Stimulated activated naive CD8-positive, alpha-beta T cell treated with anti-CD3 and anti-CD28 coated beads, Interleukin-15, Interleukin-2, amounts not matched to agents 100 ng/mL and 50 ng/mL, for 24 hours (primary cell): ENCODE data around the gene AKAP6.
"Not testable (repeated sequence)": the region's sequence is repeated elsewhere in the genome, so short reads cannot be mapped to it uniquely, and the experiment has no call there.

ENCODE experiments used
- H3K27ac Mint-ChIP-seq: one replicate; pipeline ENCODE4 v1.8.0; 2021; ENCODE audit warnings: mild to moderate bottlenecking, mixed read lengths
- H3K27me3 Mint-ChIP-seq: one replicate; pipeline ENCODE4 v1.8.0; 2021; ENCODE audit warnings: mixed read lengths
- H3K36me3 Mint-ChIP-seq: one replicate; pipeline ENCODE4 v1.8.0; 2021; ENCODE audit warnings: low read depth, mixed read lengths
- H3K4me1 Mint-ChIP-seq: one replicate; pipeline ENCODE4 v1.8.0; 2021; ENCODE audit warnings: low read depth, mixed read lengths
- H3K4me3 Mint-ChIP-seq: one replicate; pipeline ENCODE4 v1.8.0; 2021; ENCODE audit warnings: mild to moderate bottlenecking, mixed read lengths
- H3K9me3 Mint-ChIP-seq: one replicate; pipeline ENCODE4 v1.8.0; 2021; ENCODE audit warnings: mixed read lengths

AKAP6 gene

DNA sequence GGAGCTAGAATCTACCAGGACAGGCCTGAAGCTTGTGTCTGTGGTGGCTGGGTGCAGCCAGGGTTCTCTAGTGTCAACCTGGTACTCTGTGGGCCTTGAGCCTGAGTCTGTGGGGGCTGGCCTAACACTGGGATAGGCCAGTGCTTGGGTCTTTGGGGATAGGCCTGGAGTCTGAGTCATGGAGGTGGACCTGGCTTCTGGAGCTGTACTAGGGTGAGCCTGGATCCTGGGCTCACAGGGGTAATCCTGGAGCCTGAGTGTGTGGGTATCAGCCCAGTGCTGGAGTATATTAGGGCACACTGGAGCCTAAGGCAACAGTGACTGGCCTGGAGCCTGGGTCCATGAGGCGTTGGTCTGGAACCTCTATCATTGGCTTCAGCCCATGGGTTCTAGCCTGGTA is 427.1 kb downstream of the AKAP6 start:
- Mint-ChIP-seq H3K36me3 (peaks cover 7% of the 10 kb centered on the region), H3K9me3 (peaks cover 23% of the 10 kb centered on the region), H3K4me1 (no peaks in the 10 kb centered on the region), H3K4me3 (no peak overlapping the region), H3K27me3 (no peaks in the 10 kb centered on the region), H3K27ac (no peak overlapping the region)

GRCh38 chr14:32756775-32757174 is 427.7 kb downstream of the AKAP6 start:
- Mint-ChIP-seq H3K4me3 (no peak overlapping the region), H3K36me3 (peaks cover 7% of the 10 kb centered on the region), H3K27ac (no peak overlapping the region), H3K9me3 (peaks cover 23% of the 10 kb centered on the region), H3K4me1 (no peaks in the 10 kb centered on the region), H3K27me3 (no peaks in the 10 kb centered on the region)

DNA sequence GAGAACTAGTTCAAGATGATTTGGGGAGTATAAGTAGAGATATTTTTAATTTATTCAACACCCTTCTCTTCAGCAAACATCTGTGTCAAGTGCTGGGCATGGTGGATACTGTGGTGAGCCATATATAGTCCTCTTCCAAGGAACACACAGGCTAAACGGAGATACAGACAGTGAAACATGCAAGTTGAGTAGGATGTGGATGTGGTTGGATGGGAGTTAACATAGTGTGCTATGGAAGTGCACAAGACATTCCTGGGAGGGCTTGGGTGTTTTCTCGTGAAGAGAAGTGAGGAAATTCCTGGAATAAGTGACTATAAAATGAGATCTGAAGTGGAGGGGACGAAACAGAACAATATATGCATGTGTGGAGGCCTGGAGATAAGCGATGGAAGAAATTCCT is 428.5 kb downstream of the AKAP6 start:
- Mint-ChIP-seq H3K4me1 (no peaks in the 10 kb centered on the region), H3K4me3 (no peak overlapping the region), H3K27me3 (no peaks in the 10 kb centered on the region)

DNA sequence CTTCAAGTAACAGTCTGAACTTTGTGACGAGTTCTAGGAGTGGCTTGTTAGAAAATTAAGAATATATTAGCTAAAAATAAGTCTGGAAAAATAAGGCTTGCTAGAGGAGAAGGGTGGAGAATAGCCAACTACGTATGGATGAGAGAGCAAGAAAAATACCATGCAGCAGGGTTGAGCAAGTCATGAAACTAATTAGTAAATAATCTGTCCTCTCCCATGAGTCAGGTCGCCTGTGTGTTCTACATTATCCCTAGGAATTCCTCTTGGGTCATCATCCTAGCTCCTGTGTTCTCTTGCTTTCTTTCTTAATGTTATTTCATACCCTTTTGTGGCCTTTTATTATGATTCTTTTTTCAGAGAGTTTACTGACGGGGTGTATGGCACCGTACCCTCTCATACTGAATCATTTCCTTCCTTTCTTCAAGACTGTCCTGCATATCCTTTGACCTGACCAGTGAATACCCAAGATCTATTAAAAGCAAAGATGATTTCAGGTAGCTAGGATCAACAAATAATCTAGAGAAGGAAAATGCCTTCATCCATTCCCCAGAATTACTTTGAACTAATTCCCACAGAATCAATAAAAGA is 432.4 kb downstream of the AKAP6 start:
- Mint-ChIP-seq H3K4me1 (no peaks in the 10 kb centered on the region), H3K4me3 (no peak overlapping the region), H3K27ac (no peak overlapping the region), H3K36me3 (no peaks in the 10 kb centered on the region), H3K27me3 (no peaks in the 10 kb centered on the region), H3K9me3 (peaks cover 9% of the 10 kb centered on the region)

More for the DNA sequence above, 428.5 kb downstream of the AKAP6 start:
- Mint-ChIP-seq H3K36me3 (peaks cover 7% of the 10 kb centered on the region), H3K27ac (no peak overlapping the region), H3K9me3 (peaks cover 23% of the 10 kb centered on the region)

- H3K27me3 Mint-ChIP-seq: no peaks in the 10 kb centered on the region
- peaks cover 4% of the 10 kb centered on the region for H3K9me3 Mint-ChIP-seq
- H3K36me3 Mint-ChIP-seq: no peaks in the 10 kb centered on the region
- no peaks in the 10 kb centered on the region for H3K4me1 Mint-ChIP-seq
- no peak overlapping the region for H3K27ac Mint-ChIP-seq
- no peak overlapping the region for H3K4me3 Mint-ChIP-seq
Measured at GRCh38 chr14:32762886-32763285, 433.8 kb downstream of the AKAP6 start.

- no peaks in the 10 kb centered on the region for H3K27me3 Mint-ChIP-seq
- H3K36me3 Mint-ChIP-seq: no peaks in the 10 kb centered on the region
- no peak overlapping the region for H3K4me3 Mint-ChIP-seq
- H3K27ac Mint-ChIP-seq: no peak overlapping the region
- H3K9me3 Mint-ChIP-seq: peaks cover 4% of the 10 kb centered on the region
- no peaks in the 10 kb centered on the region for H3K4me1 Mint-ChIP-seq
Measured at GRCh38 chr14:32763673-32764072, 434.6 kb downstream of the AKAP6 start.

GRCh38 chr14:32764131-32764530 is 435.0 kb downstream of the AKAP6 start:
- H3K9me3 Mint-ChIP-seq: peaks cover 4% of the 10 kb centered on the region
- no peaks in the 10 kb centered on the region for H3K4me1 Mint-ChIP-seq
- H3K36me3 Mint-ChIP-seq: no peaks in the 10 kb centered on the region
- H3K27ac Mint-ChIP-seq: no peak overlapping the region
- no peak overlapping the region for H3K4me3 Mint-ChIP-seq
- H3K27me3 Mint-ChIP-seq: no peaks in the 10 kb centered on the region

DNA sequence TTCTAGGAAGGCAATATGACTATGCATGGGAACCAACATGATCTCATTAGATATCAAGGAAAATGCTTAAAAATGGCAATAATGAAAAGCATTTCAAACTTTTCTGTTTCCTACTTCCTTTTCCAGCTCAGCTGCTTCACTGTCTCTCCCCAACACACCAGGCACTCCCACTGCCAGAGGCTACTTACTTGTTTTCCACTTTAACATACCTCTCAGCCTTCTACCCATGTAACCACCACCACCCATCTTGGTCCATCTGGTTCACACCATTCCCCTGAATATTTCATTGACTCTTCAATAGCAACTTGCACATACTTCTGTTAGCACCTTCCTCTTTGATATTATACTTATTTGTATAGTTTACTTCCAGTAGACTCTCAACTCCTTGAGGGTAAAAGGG is 441.3 kb downstream of the AKAP6 start:
- no peaks in the 10 kb centered on the region for H3K27me3 Mint-ChIP-seq
- H3K9me3 Mint-ChIP-seq: peaks cover 6% of the 10 kb centered on the region
- H3K4me3 Mint-ChIP-seq: no peak overlapping the region
- peaks cover 3% of the 10 kb centered on the region for H3K36me3 Mint-ChIP-seq
- no peaks in the 10 kb centered on the region for H3K4me1 Mint-ChIP-seq
- no peak overlapping the region for H3K27ac Mint-ChIP-seq

GRCh38 chr14:32774214-32774613 is 445.1 kb downstream of the AKAP6 start:
- H3K27me3 Mint-ChIP-seq: no peaks in the 10 kb centered on the region
- peaks cover 3% of the 10 kb centered on the region for H3K36me3 Mint-ChIP-seq
- no peak overlapping the region for H3K27ac Mint-ChIP-seq
- H3K4me3 Mint-ChIP-seq: no peak overlapping the region
- no peaks in the 10 kb centered on the region for H3K4me1 Mint-ChIP-seq
- H3K9me3 Mint-ChIP-seq: peaks cover 6% of the 10 kb centered on the region

GRCh38 chr14:32779840-32780239 is 450.7 kb downstream of the AKAP6 start:
- H3K27ac Mint-ChIP-seq: no peak overlapping the region
- H3K36me3 Mint-ChIP-seq: no peaks in the 10 kb centered on the region
- no peaks in the 10 kb centered on the region for H3K4me1 Mint-ChIP-seq
- no peak overlapping the region for H3K4me3 Mint-ChIP-seq
- H3K9me3 Mint-ChIP-seq: no peaks in the 10 kb centered on the region
- no peaks in the 10 kb centered on the region for H3K27me3 Mint-ChIP-seq

- H3K27ac Mint-ChIP-seq: no peak overlapping the region
- H3K36me3 Mint-ChIP-seq: no peaks in the 10 kb centered on the region
- no peaks in the 10 kb centered on the region for H3K27me3 Mint-ChIP-seq
- no peak overlapping the region for H3K4me3 Mint-ChIP-seq
- H3K4me1 Mint-ChIP-seq: no peaks in the 10 kb centered on the region
- H3K9me3 Mint-ChIP-seq: peaks cover 5% of the 10 kb centered on the region
Measured at GRCh38 chr14:32784405-32784804, 455.3 kb downstream of the AKAP6 start.

GRCh38 chr14:32785585-32785984 is 456.5 kb downstream of the AKAP6 start:
- no peak overlapping the region for H3K4me3 Mint-ChIP-seq

GRCh38 chr14:32786886-32787285 is 457.8 kb downstream of the AKAP6 start:
- no peaks in the 10 kb centered on the region for H3K36me3 Mint-ChIP-seq
- H3K27ac Mint-ChIP-seq: no peak overlapping the region
- H3K9me3 Mint-ChIP-seq: peaks cover 14% of the 10 kb centered on the region
- no peaks in the 10 kb centered on the region for H3K4me1 Mint-ChIP-seq
- H3K27me3 Mint-ChIP-seq: no peaks in the 10 kb centered on the region
- H3K4me3 Mint-ChIP-seq: no peak overlapping the region

More at GRCh38 chr14:32785585-32785984, 456.5 kb downstream of the AKAP6 start:
- Mint-ChIP-seq H3K4me1 (no peaks in the 10 kb centered on the region), H3K27ac (no peak overlapping the region), H3K27me3 (no peaks in the 10 kb centered on the region), H3K36me3 (no peaks in the 10 kb centered on the region), H3K9me3 (peaks cover 14% of the 10 kb centered on the region)

- H3K27ac Mint-ChIP-seq, H3K36me3 Mint-ChIP-seq, H3K27me3 Mint-ChIP-seq, H3K4me3 Mint-ChIP-seq, H3K4me1 Mint-ChIP-seq: not testable (repeated sequence)
- peaks cover 40% of the 10 kb centered on the region for H3K9me3 Mint-ChIP-seq
Measured at GRCh38 chr14:32793033-32793432, 463.9 kb downstream of the AKAP6 start.

DNA sequence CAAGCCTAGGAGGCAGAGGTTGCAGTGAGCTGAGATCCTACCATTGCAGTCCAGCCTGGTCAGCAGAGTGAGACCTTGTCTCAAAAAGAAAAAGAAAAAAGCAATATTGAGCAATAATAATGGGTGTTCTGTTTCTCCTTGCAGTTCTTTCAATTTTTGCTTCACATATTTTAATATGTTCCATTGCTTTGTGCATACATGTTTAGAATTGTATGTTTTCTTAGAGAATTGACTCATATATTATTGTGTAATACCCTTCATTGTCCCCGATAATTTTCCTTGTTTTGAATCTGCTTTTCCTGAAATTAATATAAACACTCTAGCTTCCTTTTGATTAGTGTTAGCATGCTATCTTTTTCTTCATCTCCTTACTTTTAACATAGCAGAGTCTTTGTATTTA is 471.2 kb downstream of the AKAP6 start:
- Mint-ChIP-seq H3K27me3 (no peaks in the 10 kb centered on the region), H3K9me3 (peaks cover 43% of the 10 kb centered on the region), H3K4me1 (no peaks in the 10 kb centered on the region), H3K36me3 (peaks cover 13% of the 10 kb centered on the region), H3K4me3 (no peak overlapping the region), H3K27ac (no peak overlapping the region)

GRCh38 chr14:32802295-32802694 is 473.2 kb downstream of the AKAP6 start:
- Mint-ChIP-seq H3K9me3 (peaks cover 41% of the 10 kb centered on the region), H3K4me1 (no peaks in the 10 kb centered on the region), H3K27me3 (no peaks in the 10 kb centered on the region), H3K4me3 (no peak overlapping the region), H3K27ac (no peak overlapping the region), H3K36me3 (peaks cover 13% of the 10 kb centered on the region)
